DOHH2 (cell line): ENCODE measurements around the gene WDR27.

Experiments used
- H3F3A ChIP-seq: fragments of 200-600 bp; sonication (generic), shearing (Covaris generic); 2 replicates; pipeline ENCODE4 v1.6.0; 2016; ENCODE audit warnings: antibody characterized with exemption, mild to moderate bottlenecking; ENCODE audit not compliant: control insufficient read depth, insufficient read depth
- H3K27ac ChIP-seq: fragments of 200-600 bp; sonication (generic); 2 replicates; pipeline ENCODE4 v1.5.1; 2014; ENCODE audit warnings: low read depth, mild to moderate bottlenecking, low read length, moderate library complexity
- H3K27me3 ChIP-seq: fragments of 200-600 bp; sonication (generic); 2 replicates; pipeline ENCODE4 v1.6.1; 2014; ENCODE audit warnings: mild to moderate bottlenecking, low read length, mixed read lengths; ENCODE audit not compliant: control insufficient read depth
- H3K36me3 ChIP-seq: fragments of 200-600 bp; sonication (generic); 2 replicates; pipeline ENCODE4 v1.6.1; 2014; ENCODE audit warnings: mild to moderate bottlenecking, low read length, moderate library complexity, mixed read lengths; ENCODE audit not compliant: control insufficient read depth
- H3K4me1 ChIP-seq: fragments of 200-600 bp; sonication (generic); 2 replicates; pipeline ENCODE4 v1.6.1; 2014; ENCODE audit warnings: mild to moderate bottlenecking, low read length, mixed read lengths; ENCODE audit not compliant: control insufficient read depth
- H3K4me2 ChIP-seq: fragments of 200-600 bp; sonication (generic); 2 replicates; pipeline ENCODE4 v1.6.0; 2014; ENCODE audit warnings: mild to moderate bottlenecking, low read length, moderate library complexity
- H3K4me3 ChIP-seq: fragments of 200-600 bp; sonication (generic); 2 replicates; pipeline ENCODE4 v1.5.1; 2014; ENCODE audit warnings: mild to moderate bottlenecking, low read length, mixed read lengths
- H3K79me2 ChIP-seq: fragments of 200-600 bp; sonication (generic); 2 replicates; pipeline ENCODE4 v1.6.1; 2014; ENCODE audit warnings: mild to moderate bottlenecking, low read length, mixed read lengths; ENCODE audit not compliant: control insufficient read depth
- H3K9me2 ChIP-seq: fragments of 200-600 bp; sonication (generic); replicated peaks from 2 replicates; pipeline ENCODE4 v1.6.1; 2014; ENCODE audit warnings: mild to moderate bottlenecking, low read length, mixed read lengths; ENCODE audit not compliant: control insufficient read depth
- H3K9me3 ChIP-seq: fragments of 200-600 bp; sonication (generic); 2 replicates; pipeline ENCODE4 v1.6.1; 2014; ENCODE audit warnings: antibody characterized with exemption, low read length, mixed read lengths; ENCODE audit not compliant: control insufficient read depth, insufficient read depth
- H4K20me1 ChIP-seq: fragments of 200-600 bp; sonication (generic); 2 replicates; pipeline ENCODE4 v1.6.0; 2014; ENCODE audit warnings: low read depth, mild to moderate bottlenecking, antibody characterized with exemption, low read length, moderate library complexity; ENCODE audit not compliant: control insufficient read depth, insufficient read depth
- EZH2phosphoT487 ChIP-seq: fragments of 200-600 bp; sonication (generic); IDR thresholded peaks from 2 replicates; pipeline ENCODE4 v1.6.1; 2017; ENCODE audit warnings: borderline replicate concordance, mild to moderate bottlenecking, antibody characterized with exemption, low read length, moderate library complexity, mixed read lengths
- TF ChIP-seq, protein P1 (sequence below): fragments of 200-600 bp; sonication (generic); IDR thresholded peaks from one replicate; pipeline ENCODE4 v1.5.1; 2014; ENCODE audit warnings: antibody characterized with exemption, mild to moderate bottlenecking, low read depth, low read length; ENCODE audit not compliant: poor library complexity, severe bottlenecking

WDR27 gene

DNA sequence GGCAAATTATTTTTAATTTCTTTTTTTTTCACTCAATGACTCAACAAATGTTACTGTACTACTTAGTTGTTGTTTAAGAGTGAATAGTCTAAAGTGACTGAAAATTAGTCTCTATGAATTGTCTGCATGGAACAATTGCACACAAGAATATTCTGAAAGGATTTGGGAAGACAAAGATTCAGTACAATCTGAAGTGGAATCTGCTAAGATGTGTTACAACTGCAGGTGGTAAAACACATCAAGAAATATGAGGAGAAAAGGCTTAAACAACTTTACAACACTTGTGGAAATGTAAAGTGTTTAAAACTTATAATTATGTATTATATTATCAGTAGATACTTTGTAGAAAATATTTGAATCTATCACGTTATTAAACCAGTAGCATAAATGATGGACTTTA lies 193.4 kb downstream of the WDR27 start:
- no peaks in the 10 kb centered on the region for H3F3A ChIP-seq
- H3K79me2 ChIP-seq = no peaks in the 10 kb centered on the region
- no peaks in the 10 kb centered on the region for H3K4me1 ChIP-seq
- no peak overlapping the region for H3K27ac ChIP-seq
- H4K20me1 ChIP-seq = no peaks in the 10 kb centered on the region
- no peaks in the 10 kb centered on the region for H3K9me3 ChIP-seq
- TF ChIP-seq EZH2phosphoT487 = no peak
- TF ChIP-seq, protein P1, sequence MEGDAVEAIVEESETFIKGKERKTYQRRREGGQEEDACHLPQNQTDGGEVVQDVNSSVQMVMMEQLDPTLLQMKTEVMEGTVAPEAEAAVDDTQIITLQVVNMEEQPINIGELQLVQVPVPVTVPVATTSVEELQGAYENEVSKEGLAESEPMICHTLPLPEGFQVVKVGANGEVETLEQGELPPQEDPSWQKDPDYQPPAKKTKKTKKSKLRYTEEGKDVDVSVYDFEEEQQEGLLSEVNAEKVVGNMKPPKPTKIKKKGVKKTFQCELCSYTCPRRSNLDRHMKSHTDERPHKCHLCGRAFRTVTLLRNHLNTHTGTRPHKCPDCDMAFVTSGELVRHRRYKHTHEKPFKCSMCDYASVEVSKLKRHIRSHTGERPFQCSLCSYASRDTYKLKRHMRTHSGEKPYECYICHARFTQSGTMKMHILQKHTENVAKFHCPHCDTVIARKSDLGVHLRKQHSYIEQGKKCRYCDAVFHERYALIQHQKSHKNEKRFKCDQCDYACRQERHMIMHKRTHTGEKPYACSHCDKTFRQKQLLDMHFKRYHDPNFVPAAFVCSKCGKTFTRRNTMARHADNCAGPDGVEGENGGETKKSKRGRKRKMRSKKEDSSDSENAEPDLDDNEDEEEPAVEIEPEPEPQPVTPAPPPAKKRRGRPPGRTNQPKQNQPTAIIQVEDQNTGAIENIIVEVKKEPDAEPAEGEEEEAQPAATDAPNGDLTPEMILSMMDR = no peak
- no peak overlapping the region for H3K4me2 ChIP-seq
- H3K36me3 ChIP-seq = no peaks in the 10 kb centered on the region
- H3K27me3 ChIP-seq = no peaks in the 10 kb centered on the region
- H3K9me2 ChIP-seq = no peaks in the 10 kb centered on the region
- no peak overlapping the region for H3K4me3 ChIP-seq

- Histone ChIP-seq H4K20me1 (no peaks in the 10 kb centered on the region), H3K4me2 (no peak overlapping the region), H3K79me2 (no peaks in the 10 kb centered on the region), H3K27me3 (no peaks in the 10 kb centered on the region), H3K4me3 (no peak overlapping the region), H3K36me3 (no peaks in the 10 kb centered on the region), H3K27ac (no peak overlapping the region), H3K9me3 (no peaks in the 10 kb centered on the region), H3K9me2 (no peaks in the 10 kb centered on the region), H3F3A (no peaks in the 10 kb centered on the region), H3K4me1 (no peaks in the 10 kb centered on the region)
- TF ChIP-seq EZH2phosphoT487 = no peak
- TF ChIP-seq, protein P1 = no peak
Measured at GRCh38 chr6:169503422-169504152, 198.2 kb downstream of the WDR27 start.

- Histone ChIP-seq H3K27me3 (no peaks in the 10 kb centered on the region), H3K27ac (no peak overlapping the region), H3K9me3 (no peaks in the 10 kb centered on the region), H3K79me2 (no peaks in the 10 kb centered on the region), H3K4me1 (no peaks in the 10 kb centered on the region), H3K4me2 (no peak overlapping the region), H3K4me3 (no peak overlapping the region), H3K9me2 (no peaks in the 10 kb centered on the region), H3F3A (no peaks in the 10 kb centered on the region), H4K20me1 (no peaks in the 10 kb centered on the region), H3K36me3 (no peaks in the 10 kb centered on the region)
- TF ChIP-seq, protein P1 = no peak
- no peak for TF ChIP-seq EZH2phosphoT487
Measured at GRCh38 chr6:169502445-169502844, 199.4 kb downstream of the WDR27 start.
